CD4-positive, alpha-beta T cell treated with Interferon alpha-2 for 1 hour (primary cell): ENCODE measurements around the gene ZNF175.

Experiments
- DNase-seq, 2 donors: peaks; one replicate each; pipeline ENCODE4 v3.0.0-alpha.2; 2020 to 2022

ZNF175 gene

GRCh38 chr19:51550848-51551672, 20.0 kb upstream of the ZNF175 start:
- no peak for DNase-seq

DNA sequence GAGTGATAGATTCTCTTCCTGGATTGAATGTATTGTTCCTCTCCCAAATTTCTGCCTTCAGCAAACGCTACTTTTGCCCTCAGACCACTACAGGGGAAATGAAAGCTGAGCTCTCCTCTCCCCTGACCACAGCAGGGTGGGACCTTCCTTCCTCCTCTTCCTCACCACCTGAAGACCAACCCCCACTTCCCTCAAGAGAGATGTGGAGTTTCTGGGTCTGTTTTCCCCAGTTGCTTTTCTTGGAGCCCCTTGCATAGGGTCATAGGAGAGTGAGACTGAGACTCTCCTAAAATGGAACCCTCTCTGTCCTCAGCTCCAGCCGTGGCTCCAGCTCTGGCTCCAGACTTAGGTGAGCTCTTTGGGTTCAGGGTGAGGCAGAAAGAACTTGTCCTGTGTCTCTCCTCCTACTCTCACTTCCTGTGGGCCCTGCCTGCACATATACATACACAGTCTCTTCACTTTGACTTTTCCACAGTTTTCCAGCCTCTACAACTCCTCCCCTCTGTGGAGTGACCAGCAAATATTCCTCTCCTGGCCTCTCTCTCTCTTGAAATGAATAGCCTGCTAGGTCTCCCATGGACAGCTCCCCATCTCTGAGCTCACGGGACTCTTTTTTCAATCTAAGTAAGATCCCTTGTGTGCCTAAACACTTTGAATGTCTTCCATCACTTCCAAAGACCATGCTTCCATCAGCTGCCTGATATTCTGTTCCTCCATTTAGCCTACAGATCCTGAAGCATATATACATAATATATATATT, 19.2 kb upstream of the ZNF175 start:
- no peak for DNase-seq

- DNase-seq = no peak
Observed at GRCh38 chr19:51552608-51552995, 18.5 kb upstream of the ZNF175 start.

GRCh38 chr19:51552996-51553725, 17.9 kb upstream of the ZNF175 start:
- DNase-seq = peak; percentile 13 to 28

DNA sequence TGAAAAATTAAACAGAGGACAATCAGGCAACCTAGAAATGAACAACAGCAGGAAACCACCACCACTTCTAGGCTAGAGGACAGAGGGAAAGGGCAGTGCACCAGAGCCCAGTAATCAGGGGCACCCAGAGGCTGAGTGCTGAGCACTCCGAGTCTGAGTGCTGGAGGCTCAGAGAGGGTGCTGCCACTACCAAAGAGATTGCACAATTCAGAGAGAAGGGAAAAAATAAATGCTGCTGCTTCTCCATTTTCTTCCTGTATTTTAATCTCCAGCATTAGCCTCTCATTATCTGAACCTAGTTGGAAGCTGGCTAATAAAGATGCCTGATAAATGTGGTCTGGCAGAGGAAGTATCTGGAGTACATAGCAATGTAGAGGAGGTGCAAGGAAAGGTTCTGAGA, 11.8 kb upstream of the ZNF175 start:
- no peak for DNase-seq

GRCh38 chr19:51560339-51560738, 10.7 kb upstream of the ZNF175 start:
- no peak for DNase-seq

DNA sequence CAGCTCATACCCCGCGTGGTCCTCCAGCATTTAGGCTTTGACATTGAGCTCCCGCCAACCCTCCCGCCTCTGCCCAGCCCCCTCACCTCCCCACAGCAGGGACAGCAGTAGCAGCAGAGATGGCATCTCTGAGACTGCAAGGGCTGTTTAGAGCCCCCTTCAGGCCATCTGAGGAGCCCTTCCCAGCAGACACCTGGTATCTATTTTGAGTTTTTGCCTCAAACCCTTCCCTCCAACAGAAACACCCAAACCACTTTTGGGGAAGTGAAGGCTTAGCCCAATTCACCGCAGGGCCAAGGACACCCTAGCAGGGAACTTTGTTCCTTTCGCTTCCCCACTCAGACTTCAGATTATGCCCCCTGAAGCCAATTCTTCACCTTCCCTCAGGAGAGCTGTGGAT, 6.3 kb upstream of the ZNF175 start:
- no peak for DNase-seq

GRCh38 chr19:51565583-51565982, 5.5 kb upstream of the ZNF175 start:
- DNase-seq = no peak

GRCh38 chr19:51566489-51567100, 4.5 kb upstream of the ZNF175 start:
- DNase-seq = no peak

- no peak for DNase-seq
Observed at GRCh38 chr19:51567583-51567982, 3.5 kb upstream of the ZNF175 start.

DNA sequence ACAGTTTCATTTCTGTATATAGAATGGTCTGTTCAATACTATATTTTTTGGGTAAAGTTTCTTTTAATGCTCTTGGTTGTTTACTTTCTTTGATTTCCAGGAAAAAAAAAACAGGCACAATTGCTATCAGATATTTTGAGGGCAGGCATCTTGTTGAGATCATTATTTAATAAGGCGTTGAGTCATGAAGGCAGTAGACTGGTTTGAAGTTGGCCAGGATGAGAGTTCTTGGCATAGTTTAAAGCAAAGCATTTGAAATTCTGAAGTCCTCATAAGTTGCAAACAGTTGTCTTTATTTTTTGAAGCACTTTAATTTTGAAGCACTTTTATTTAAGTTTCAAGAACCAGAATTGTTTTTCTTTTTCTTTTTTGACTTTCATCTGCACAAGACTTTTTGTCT, 2.6 kb upstream of the ZNF175 start:
- DNase-seq = no peak

GRCh38 chr19:51571599-51571998, 516 bp downstream of the ZNF175 start:
- peak in 1 of 2 donors; percentile 4 for DNase-seq

GRCh38 chr19:51572410-51572809, 1.3 kb downstream of the ZNF175 start:
- no peak for DNase-seq

- no peak for DNase-seq
Observed at GRCh38 chr19:51572908-51573307, 1.8 kb downstream of the ZNF175 start.

- no peak for DNase-seq
Observed at GRCh38 chr19:51573331-51573730, 2.2 kb downstream of the ZNF175 start.

GRCh38 chr19:51576850-51577249, 5.8 kb downstream of the ZNF175 start:
- DNase-seq = no peak

GRCh38 chr19:51586103-51586728, 15.1 kb downstream of the ZNF175 start:
- DNase-seq = no peak

GRCh38 chr19:51586799-51587198, 15.7 kb downstream of the ZNF175 start:
- DNase-seq = no peak

GRCh38 chr19:51587264-51588191, 16.4 kb downstream of the ZNF175 start:
- DNase-seq = no peak

DNA sequence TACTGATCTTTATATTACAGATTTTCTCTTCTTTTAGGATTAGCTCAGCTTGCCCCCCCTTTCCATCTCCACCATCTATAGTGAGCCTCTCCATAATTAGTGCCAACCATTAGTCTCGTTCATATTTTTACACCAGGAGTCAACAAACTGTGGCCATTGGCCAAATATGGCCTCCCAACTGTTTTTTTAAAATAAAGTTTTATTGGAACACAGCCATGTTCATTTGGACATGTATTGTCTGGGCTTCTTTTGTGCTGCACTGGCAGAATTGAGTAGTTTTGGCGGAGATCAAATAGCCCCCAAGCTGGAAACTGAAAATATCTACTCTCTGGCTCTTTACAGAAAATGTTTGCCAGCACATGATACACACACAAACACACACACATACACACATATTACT, 18.4 kb downstream of the ZNF175 start:
- no peak for DNase-seq

- DNase-seq = no peak
Observed at GRCh38 chr19:51590441-51590840, 19.4 kb downstream of the ZNF175 start.

DNA sequence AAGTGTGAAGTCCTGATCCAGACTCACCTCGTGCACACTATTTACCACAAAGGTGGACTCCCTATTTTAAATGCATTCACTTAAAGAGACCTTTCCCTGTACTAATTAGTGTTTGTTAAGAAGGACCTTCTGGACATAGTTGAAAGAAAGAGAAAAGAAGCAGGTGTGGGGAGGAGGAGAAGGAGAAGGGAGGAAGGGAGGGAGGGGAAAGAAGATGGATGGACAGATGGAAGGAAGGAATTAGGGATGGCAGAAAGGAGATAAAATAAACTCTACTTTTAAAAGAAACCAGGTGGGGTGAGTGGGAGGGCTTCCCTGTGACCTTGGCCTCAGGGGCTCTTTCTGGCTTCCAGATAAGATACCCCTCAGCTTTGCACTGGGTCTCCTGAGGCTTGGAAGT, 21.4 kb downstream of the ZNF175 start:
- no peak for DNase-seq
